GM23338 (cell line): Measurements from ENCODE around the gene ERBB4. TPM values are rescaled to one million over a fixed set of nuclear protein-coding genes. Genes with fewer than 3 reads are reported as not detected.

Experiments
- ATAC-seq: fragments of 200-7000 bp; cut with Tn5 transposase; 3 replicates; pipeline ENCODE4 v1.9.1; 2020
- DNase-seq: peaks from one replicate; pipeline ENCODE4 v3.0.0-alpha.2; 2015; ENCODE audit warnings: low spot score
- H2AFZ ChIP-seq: fragments of 200-600 bp; sonication (generic); 2 replicates; pipeline ENCODE4 v1.8.0; 2016; ENCODE audit warnings: antibody characterized with exemption, mild to moderate bottlenecking, moderate library complexity
- H3F3A ChIP-seq: fragments of 200-600 bp; sonication (generic); replicated peaks from 2 replicates; pipeline ENCODE4 v1.8.0; 2017; ENCODE audit warnings: antibody characterized with exemption, mixed run types, low read depth
- H3K27ac ChIP-seq: fragments of 200-600 bp; sonication (generic); 2 replicates; pipeline ENCODE4 v1.6.1; 2016; ENCODE audit warnings: low read depth
- H3K27me3 ChIP-seq: fragments of 200-600 bp; sonication (generic); 2 replicates; pipeline ENCODE4 v1.8.0; 2016; ENCODE audit warnings: mild to moderate bottlenecking, mixed run types, moderate library complexity; ENCODE audit not compliant: insufficient read depth
- H3K36me3 ChIP-seq: fragments of 200-600 bp; sonication (generic); 2 replicates; pipeline ENCODE4 v1.8.0; 2016; ENCODE audit warnings: mild to moderate bottlenecking; ENCODE audit not compliant: insufficient read depth
- H3K4me1 ChIP-seq: fragments of 200-600 bp; sonication (generic); 2 replicates; pipeline ENCODE4 v1.8.0; 2016; ENCODE audit warnings: mild to moderate bottlenecking, moderate library complexity; ENCODE audit not compliant: insufficient read depth
- H3K4me2 ChIP-seq: fragments of 200-600 bp; sonication (generic); 2 replicates; pipeline ENCODE4 v1.7.1; 2017; ENCODE audit warnings: mixed run types
- H3K4me3 ChIP-seq: fragments of 200-600 bp; sonication (generic); 2 replicates; pipeline ENCODE4 v1.6.1; 2016; ENCODE audit warnings: mixed run types
- H3K79me2 ChIP-seq: fragments of 200-600 bp; sonication (generic); replicated peaks from 2 replicates; pipeline ENCODE4 v1.8.0; 2017; ENCODE audit warnings: mild to moderate bottlenecking; ENCODE audit not compliant: insufficient read depth
- H3K9me2 ChIP-seq: fragments of 200-600 bp; sonication (generic); 2 replicates; pipeline ENCODE4 v1.8.0; 2017; ENCODE audit not compliant: insufficient read depth
- H4K20me1 ChIP-seq: fragments of 200-600 bp; sonication (generic); replicated peaks from 2 replicates; pipeline ENCODE4 v1.8.0; 2017; ENCODE audit warnings: mild to moderate bottlenecking; ENCODE audit not compliant: insufficient read depth
- H3K27ac Mint-ChIP-seq: 2 replicates; pipeline ENCODE4 v1.8.0; 2020; ENCODE audit warnings: inconsistent platforms, mild to moderate bottlenecking, moderate library complexity, mixed read lengths
- H3K27me3 Mint-ChIP-seq: 3 replicates; pipeline ENCODE4 v1.8.0; 2022; ENCODE audit warnings: low read depth, mild to moderate bottlenecking, moderate library complexity, mixed read lengths, inconsistent platforms; ENCODE audit not compliant: insufficient read depth, poor library complexity
- H3K36me3 Mint-ChIP-seq: 3 replicates; pipeline ENCODE4 v1.8.0; 2021; ENCODE audit warnings: low read depth, mild to moderate bottlenecking, inconsistent platforms, moderate library complexity, mixed read lengths
- H3K4me1 Mint-ChIP-seq: 3 replicates; pipeline ENCODE4 v1.8.0; 2020; ENCODE audit warnings: mild to moderate bottlenecking, inconsistent platforms, mixed read lengths
- H3K4me3 Mint-ChIP-seq: 3 replicates; pipeline ENCODE4 v1.8.0; 2021; ENCODE audit warnings: moderate library complexity, mild to moderate bottlenecking, inconsistent platforms, mixed read lengths
- H3K9me3 Mint-ChIP-seq: 3 replicates; pipeline ENCODE4 v1.8.0; 2020; ENCODE audit warnings: moderate library complexity, mild to moderate bottlenecking, inconsistent platforms, mixed read lengths
- CREB1 ChIP-seq: fragments of 250-450 bp; sonication (Bioruptor Pico); IDR thresholded peaks from 2 replicates; pipeline ENCODE4 v1.5.0; 2020; ENCODE audit warnings: low read depth, mild to moderate bottlenecking, moderate library complexity
- CTCF ChIP-seq, 2 experiments: fragments of 200-600 bp in 1 of 2; sonication (generic) in 1 of 2; conservative IDR thresholded peaks; 2 replicates each; pipeline versions ENCODE4 v1.5.1 to v1.6.1; 2016 to 2017; ENCODE audit warnings: antibody characterized with exemption in 2 of 2, low read depth in 2 of 2, mild to moderate bottlenecking in 2 of 2, moderate library complexity in 1 of 2
- EZH2 ChIP-seq: fragments of 200-600 bp; sonication (generic); IDR thresholded peaks from one replicate; pipeline ENCODE4 v1.8.0; 2017; ENCODE audit warnings: antibody characterized with exemption, mild to moderate bottlenecking, low read depth; ENCODE audit not compliant: unreplicated experiment
- EZH2phosphoT487 ChIP-seq: fragments of 200-600 bp; sonication (generic); IDR thresholded peaks from one replicate; pipeline ENCODE4 v1.8.1; 2018; ENCODE audit warnings: antibody characterized with exemption; ENCODE audit not compliant: unreplicated experiment
- JUNB ChIP-seq: IDR thresholded peaks from one replicate; pipeline ENCODE4 v1.6.1; 2016; ENCODE audit warnings: antibody characterized with exemption; ENCODE audit not compliant: unreplicated experiment
- NANOG ChIP-seq: IDR thresholded peaks from 2 replicates; pipeline ENCODE4 v1.6.1; 2016; ENCODE audit warnings: antibody characterized with exemption, borderline replicate concordance
- POLR2AphosphoS5 ChIP-seq: IDR thresholded peaks from 2 replicates; pipeline ENCODE4 v1.6.1; 2016; ENCODE audit warnings: antibody characterized with exemption, low read depth
- REST ChIP-seq: IDR thresholded peaks from one replicate; pipeline ENCODE4 v1.6.1; 2018; ENCODE audit warnings: antibody characterized with exemption; ENCODE audit not compliant: unreplicated experiment
- STAT1 ChIP-seq: IDR thresholded peaks from one replicate; pipeline ENCODE4 v1.6.1; 2016; ENCODE audit warnings: antibody characterized with exemption; ENCODE audit not compliant: unreplicated experiment
- ZNF114 ChIP-seq: fragments of 250-450 bp; sonication (Bioruptor Pico); IDR thresholded peaks from 2 replicates; pipeline ENCODE4 v1.5.0; 2020; ENCODE audit warnings: mild to moderate bottlenecking, moderate library complexity
- ZNF331 ChIP-seq: fragments of 250-450 bp; sonication (Bioruptor Pico); IDR thresholded peaks from 2 replicates; pipeline ENCODE4 v1.5.0; 2020; ENCODE audit warnings: low read depth, mild to moderate bottlenecking, moderate library complexity
- polyA plus RNA-seq: library from polyadenylated mRNA; unstranded; fragments of >200 nt; fragmentation: Nextera tagmentation; extraction: Ambion mirVana; gene quantifications from 2 replicates; pipeline ENCODE4 v1.2.1, GENCODE V29; 2016
- total RNA-seq: library from RNA; depleted of rRNA; stranded (reverse); fragments of >200 nt; shearing (Covaris generic); gene quantifications from 2 replicates; pipeline ENCODE4 v1.2.3, GENCODE V29; 2014

ERBB4 gene
- total and polyA plus RNA-seq, 2 experiments from 2014 or later: 0.73 to 1.1 TPM

DNA sequence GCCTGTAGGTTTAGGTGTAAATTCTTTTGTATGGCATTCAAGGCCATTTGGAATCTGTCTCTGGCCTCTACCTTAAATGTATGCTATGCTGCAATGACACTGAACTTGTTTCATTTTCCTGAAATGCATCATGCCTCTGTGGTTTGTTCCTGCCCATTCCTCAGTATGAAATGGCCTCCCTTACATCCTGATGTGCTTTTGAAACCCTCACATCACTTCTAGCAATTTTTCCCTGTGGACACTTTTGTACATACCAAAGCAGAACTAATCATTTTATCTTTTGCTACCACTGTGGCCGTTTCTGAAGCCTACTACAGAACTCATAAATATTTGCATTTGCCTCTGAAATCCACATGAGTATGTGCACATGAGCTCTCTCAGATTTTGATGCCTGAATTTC, 557.2 kb downstream of the ERBB4 start (continued):
- no peak for TF ChIP-seq CTCF (conservative IDR thresholded peaks at IDR 0.05; ENCODE audit: low read depth in 2 of 2)
- no peak for TF ChIP-seq ZNF331 (CRISPR knock-in tag)
- no peak for TF ChIP-seq EZH2
- no peak for TF ChIP-seq POLR2AphosphoS5
- no peak for TF ChIP-seq CREB1 (CRISPR knock-in tag)
- no peak for TF ChIP-seq ZNF114
- no peak for TF ChIP-seq STAT1

- no peaks in the 10 kb centered on the region for H3K4me1 ChIP-seq
- H3K36me3 ChIP-seq: no peaks in the 10 kb centered on the region
- H3K4me2 ChIP-seq: no peak overlapping the region
- H3K4me3 ChIP-seq: no peak overlapping the region
- no peaks in the 10 kb centered on the region for H3K27me3 ChIP-seq
- H3K9me2 ChIP-seq: 0 out of 2 replicates have a peak, but pooled peaks cover 6% of the 10 kb centered on the region
- H3K9me3 Mint-ChIP-seq: peaks cover 5% of the 10 kb centered on the region; the same call in 2 of the 3 replicates
- H3K4me3 Mint-ChIP-seq: no peak overlapping the region
- no peaks in the 10 kb centered on the region for H3K36me3 Mint-ChIP-seq
- no peaks in the 10 kb centered on the region for H3K27me3 Mint-ChIP-seq
- H3F3A ChIP-seq: no peaks in the 10 kb centered on the region
- no peak overlapping the region for H3K27ac ChIP-seq
- no peaks in the 10 kb centered on the region for H4K20me1 ChIP-seq
- H3K27ac Mint-ChIP-seq: no peak overlapping the region
- H2AFZ ChIP-seq: no peak overlapping the region
- DNase-seq (no peak), ATAC-seq (no peak)
- H3K79me2 ChIP-seq: no peaks in the 10 kb centered on the region
- no peaks in the 10 kb centered on the region for H3K4me1 Mint-ChIP-seq
- TF ChIP-seq REST (no peak), EZH2phosphoT487 (no peak), CREB1 (CRISPR knock-in tag) (no peak), ZNF114 (no peak), ZNF331 (CRISPR knock-in tag) (no peak), NANOG (no peak), POLR2AphosphoS5 (no peak), EZH2 (no peak), CTCF (conservative IDR thresholded peaks at IDR 0.05; ENCODE audit: low read depth in 2 of 2) (no peak), JUNB (no peak)
Observed at GRCh38 chr2:211976076-211976475, 562.5 kb downstream of the ERBB4 start.
